Gastroesophageal sphincter (tissue), 4 donors: ENCODE measurements around the gene DCP2. TPM values are rescaled to one million over a fixed set of nuclear protein-coding genes. Genes with fewer than 3 reads are reported as not detected.
"Not testable (repeated sequence)": the region's sequence is repeated elsewhere in the genome, so short reads cannot be mapped to it uniquely, and the experiment has no call there.

Experiments
- ATAC-seq: fragments of 150-250 bp; one replicate; pipeline ENCODE4 v1.9.1; 2016; ENCODE audit warnings: mild to moderate bottlenecking, moderate library complexity
- H3K27ac ChIP-seq, 4 donors: fragments of 200-600 bp; sonication (generic) in 3 of 4; 1 replicate in 3 of 4; 2 replicates in 1 of 4; pipeline ENCODE4 v1.5.1; 2016 to 2019
- H3K27me3 ChIP-seq: fragments of 200-600 bp; sonication (generic); one replicate; pipeline ENCODE4 v1.5.1; 2019
- H3K36me3 ChIP-seq, 2 donors: fragments of 200-600 bp; sonication (generic); one replicate each; pipeline ENCODE4 v1.5.1; 2019; ENCODE audit warnings: control low read depth in 1 of 2
- H3K4me1 ChIP-seq, 3 donors: fragments of 200-600 bp; sonication (generic); 1 replicate in 2 of 3; 2 replicates in 1 of 3; pipeline ENCODE4 v1.5.1; 2016 to 2019; ENCODE audit warnings: control low read depth in 2 of 3
- H3K4me3 ChIP-seq, 2 donors: fragments of 200-600 bp; sonication (generic); one replicate each; pipeline ENCODE4 v1.5.1; 2019; ENCODE audit warnings: mild to moderate bottlenecking in 1 of 2, moderate library complexity in 1 of 2
- H3K9me3 ChIP-seq, 3 donors: fragments of 200-600 bp; sonication (generic); one replicate each; pipeline ENCODE4 v1.5.1; 2017 to 2019; ENCODE audit warnings: control low read depth in 2 of 3
- CTCF ChIP-seq, 4 experiments: fragments of 200-600 bp in 2 of 4; fragments of 450-650 bp in 2 of 4; sonication (generic) in 1 of 4; IDR thresholded peaks; one replicate each; pipeline ENCODE4 v1.5.1; 2017 to 2019; ENCODE audit warnings: antibody characterized with exemption in 4 of 4, mild to moderate bottlenecking in 2 of 4, moderate library complexity in 2 of 4
- EP300 ChIP-seq: sonication (generic); formaldehyde crosslinking; IDR thresholded peaks from one replicate; pipeline ENCODE4 v1.6.1; 2017; ENCODE audit warnings: antibody characterized with exemption, mild to moderate bottlenecking
- POLR2A ChIP-seq, 2 donors: fragments of 450-650 bp; IDR thresholded peaks; one replicate each; pipeline ENCODE4 v1.6.1; 2017; ENCODE audit warnings: antibody characterized with exemption in 2 of 2, mild to moderate bottlenecking in 2 of 2, moderate library complexity in 1 of 2
- POLR2AphosphoS5 ChIP-seq: sonication (generic); formaldehyde crosslinking; IDR thresholded peaks from one replicate; pipeline ENCODE4 v1.6.1; 2017; ENCODE audit warnings: antibody characterized with exemption
- WGBS, 2 donors: methylation state at CpG; one replicate each; pipeline ENCODE4 v1.1.5; 2018; ENCODE audit warnings: low coverage in 1 of 2; 5-methylcytosine and 5-hydroxymethylcytosine counted together
- total RNA-seq, 4 donors: library from RNA; depleted of rRNA; stranded (reverse); fragments of >200 nt; gene quantifications; one replicate each; pipeline ENCODE4 v1.1.0, GENCODE V29; 2016

Gene DCP2
- total RNA-seq, 4 donors from 2014 or later: 13.2 to 37.6 (median 24.9) TPM

GRCh38 chr5:112958093-112959088 lies 18.2 kb upstream of the DCP2 start:
- no peaks in the 10 kb centered on the region for H3K36me3 ChIP-seq
- TF ChIP-seq CTCF (IDR thresholded peaks at IDR 0.05) (no peak), POLR2AphosphoS5 (peak; percentile 75)
- 14 to 27% methylated on average over 5 of the region's 5 CpGs for WGBS, 2 donors
- peak; percentile 74 for ATAC-seq
- H3K27me3 ChIP-seq: no peaks in the 10 kb centered on the region
- peak overlapping the region in 3 of 4 donors; percentile 2 to 45 (median 33) for H3K27ac ChIP-seq
- H3K9me3 ChIP-seq: no peaks in the 10 kb centered on the region
- H3K4me1 ChIP-seq: peaks cover 7 to 35% (median 10%) of the 10 kb centered on the region in 3 donors
- no peak overlapping the region for H3K4me3 ChIP-seq

GRCh38 chr5:112959872-112960271 lies 16.7 kb upstream of the DCP2 start:
- peak; percentile 90 for TF ChIP-seq POLR2AphosphoS5
- peaks cover 7 to 46% (median 10%) of the 10 kb centered on the region in 3 donors for H3K4me1 ChIP-seq
- H3K36me3 ChIP-seq, H3K27me3 ChIP-seq, H3K27ac ChIP-seq, H3K4me3 ChIP-seq, H3K9me3 ChIP-seq, ATAC-seq: not testable (repeated sequence)
- WGBS, 2 donors: 60 to 80% methylated on average over 1 to 8 of the region's 8 CpGs

- no peak overlapping the region for H3K4me3 ChIP-seq
- ATAC-seq: no peak
- no peaks in the 10 kb centered on the region for H3K27me3 ChIP-seq
- no peaks in the 10 kb centered on the region for H3K9me3 ChIP-seq
- H3K36me3 ChIP-seq: no peaks in the 10 kb centered on the region
- H3K27ac ChIP-seq: no peak overlapping the region
- peaks cover 7 to 46% (median 10%) of the 10 kb centered on the region in 3 donors for H3K4me1 ChIP-seq
- no peak for TF ChIP-seq EP300
- TF ChIP-seq CTCF (IDR thresholded peaks at IDR 0.05): no peak
- no peak for TF ChIP-seq POLR2AphosphoS5
- no peak for TF ChIP-seq POLR2A (IDR thresholded peaks at IDR 0.05)
- WGBS, 2 donors: 75 to 83% methylated on average over 1 of the region's 1 CpG
Measured at GRCh38 chr5:112960315-112960714, 16.3 kb upstream of the DCP2 start.

GRCh38 chr5:112960863-112961504 lies 15.6 kb upstream of the DCP2 start:
- no peak for ATAC-seq
- Histone ChIP-seq H3K36me3 (no peaks in the 10 kb centered on the region), H3K27me3 (no peaks in the 10 kb centered on the region), H3K27ac (no peak overlapping the region), H3K4me3 (no peak overlapping the region), H3K9me3 (no peaks in the 10 kb centered on the region), H3K4me1 (peaks cover 7 to 46% (median 10%) of the 10 kb centered on the region in 3 donors)
- 72 to 74% methylated on average over 4 to 6 of the region's 6 CpGs for WGBS, 2 donors
- TF ChIP-seq POLR2AphosphoS5: no peak
- TF ChIP-seq POLR2A (IDR thresholded peaks at IDR 0.05): no peak
- no peak for TF ChIP-seq EP300
- TF ChIP-seq CTCF (IDR thresholded peaks at IDR 0.05): no peak

GRCh38 chr5:112963374-112963733 lies 13.2 kb upstream of the DCP2 start:
- H3K9me3 ChIP-seq, H3K4me3 ChIP-seq, H3K27me3 ChIP-seq, H3K36me3 ChIP-seq, ATAC-seq: not testable (repeated sequence)
- WGBS, 2 donors: 94 to 100% methylated on average over 3 of the region's 3 CpGs
- Histone ChIP-seq H3K27ac (peak overlapping the region in 3 of 4 donors; percentile 56 to 63 (median 58)), H3K4me1 (peaks cover 2 to 33% (median 5%) of the 10 kb centered on the region in 3 donors)
